SK-N-SH (cell line): ENCODE data around the gene PRG2. TPM values are rescaled to one million over a fixed set of nuclear protein-coding genes. Genes with fewer than 3 reads are reported as not detected.
A peak's percentile ranks its signal among the peaks of the same experiment; 100 is the strongest.

Experiments
- CTCF ChIA-PET: fragments of 300-600, 350-600 bp; formaldehyde crosslinking; extraction: SDS; loops from one replicate; lab custom pipeline; 2021; lab: Yijun Ruan, JAX
- POLR2A ChIA-PET: fragments of 350-600 bp; sonication (Branson Sonifier 250); formaldehyde crosslinking; extraction: SDS; loops from one replicate; lab custom pipeline; 2020; ENCODE audit warnings: antibody characterized with exemption, inconsistent platforms; lab: Yijun Ruan, JAX
- DNase-seq: peaks from one replicate; pipeline ENCODE4 v3.0.0; 2012
- H2AFZ ChIP-seq: fragments of 200-600 bp; sonication (generic); 2 replicates; pipeline ENCODE4 v1.8.1; 2016; ENCODE audit warnings: antibody characterized with exemption, mild to moderate bottlenecking, low read depth
- H3F3A ChIP-seq: fragments of 200-600 bp; sonication (generic); replicated peaks from 2 replicates; pipeline ENCODE3; 2016; ENCODE audit warnings: antibody characterized with exemption, mild to moderate bottlenecking; ENCODE audit not compliant: insufficient read depth
- H3K27ac ChIP-seq, 2 experiments: fragments of 200-500 bp in 1 of 2; fragments of 200-600 bp in 1 of 2; sonication (Bioruptor generic) in 1 of 2; sonication (generic), shearing (Covaris generic) in 1 of 2; 2 replicates each; pipeline versions ENCODE4 v1.5.1 to v1.6.1; 2014 to 2016; ENCODE audit warnings: low read depth in 2 of 2, inconsistent platforms in 1 of 2, low read length in 1 of 2, mild to moderate bottlenecking in 1 of 2, mixed read lengths in 1 of 2
- H3K27me3 ChIP-seq: fragments of 200-600 bp; sonication (generic), shearing (Covaris generic); 2 replicates; pipeline ENCODE4 v1.6.1; 2016; ENCODE audit warnings: mixed run types; ENCODE audit not compliant: insufficient read depth
- H3K36me3 ChIP-seq, 2 experiments: fragments of 200-500 bp in 1 of 2; fragments of 200-600 bp in 1 of 2; sonication (Bioruptor generic) in 1 of 2; sonication (generic) in 1 of 2; replicated peaks in 1 of 2; 2 replicates each; pipeline versions ENCODE3 to v1.5.1; 2014 to 2016; ENCODE audit warnings: low read length in 1 of 2, mild to moderate bottlenecking in 1 of 2; ENCODE audit not compliant: insufficient read depth in 2 of 2, control insufficient read depth in 1 of 2
- H3K4me1 ChIP-seq, 2 experiments: fragments of 200-500 bp in 1 of 2; fragments of 200-600 bp in 1 of 2; sonication (Bioruptor generic) in 1 of 2; sonication (generic), shearing (Covaris generic) in 1 of 2; 2 replicates each; pipeline versions ENCODE4 v1.5.1 to v1.6.1; 2014 to 2016; ENCODE audit warnings: low read depth in 1 of 2, low read length in 1 of 2, mixed run types in 1 of 2; ENCODE audit not compliant: insufficient read depth in 2 of 2, control insufficient read depth in 1 of 2
- H3K4me2 ChIP-seq: fragments of 200-600 bp; sonication (generic), shearing (Covaris generic); 2 replicates; pipeline ENCODE4 v1.6.1; 2017; ENCODE audit warnings: mixed run types
- H3K4me3 ChIP-seq, 2 experiments: fragments of 200-500 bp in 1 of 2; fragments of 200-600 bp in 1 of 2; sonication (Bioruptor generic) in 1 of 2; sonication (generic), shearing (Covaris generic) in 1 of 2; 2 replicates each; pipeline versions ENCODE4 v1.5.1 to v1.8.1; 2014 to 2016; ENCODE audit warnings: low read depth in 2 of 2, inconsistent platforms in 1 of 2, low read length in 1 of 2, mild to moderate bottlenecking in 1 of 2, mixed read lengths in 1 of 2, moderate library complexity in 1 of 2
- H3K79me2 ChIP-seq: fragments of 200-600 bp; sonication (generic); 2 replicates; pipeline ENCODE4 v1.8.1; 2017; ENCODE audit warnings: mild to moderate bottlenecking; ENCODE audit not compliant: insufficient read depth
- H3K9ac ChIP-seq: fragments of 200-600 bp; sonication (generic); 2 replicates; pipeline ENCODE4 v1.6.1; 2017; ENCODE audit warnings: mixed run types
- H3K9me2 ChIP-seq: fragments of 200-600 bp; sonication (generic); 2 replicates; pipeline ENCODE4 v1.6.1; 2017; ENCODE audit warnings: mixed run types
- H3K9me3 ChIP-seq: fragments of 200-600 bp; sonication (generic); 2 replicates; pipeline ENCODE4 v1.6.1; 2017; ENCODE audit warnings: mixed run types, mild to moderate bottlenecking, moderate library complexity
- H4K20me1 ChIP-seq: fragments of 200-600 bp; sonication (generic); 2 replicates; pipeline ENCODE4 v1.6.1; 2017; ENCODE audit warnings: mild to moderate bottlenecking, mixed run types; ENCODE audit not compliant: insufficient read depth
- GABPA ChIP-seq: IDR thresholded peaks from 2 replicates; pipeline ENCODE4 v1.4.0; 2012; ENCODE audit warnings: low read depth, mild to moderate bottlenecking
- GATA2 ChIP-seq: sonication (generic); formaldehyde crosslinking; IDR thresholded peaks from 2 replicates; pipeline ENCODE4 v1.5.0; 2020; ENCODE audit warnings: mild to moderate bottlenecking, missing genetic modification reagents
- JUND ChIP-seq: IDR thresholded peaks from 2 replicates; pipeline ENCODE4 v1.4.0; 2012
- MEF2A ChIP-seq: IDR thresholded peaks from 2 replicates; pipeline ENCODE4 v1.4.0; 2012; ENCODE audit warnings: low read depth, borderline replicate concordance
- MXI1 ChIP-seq: IDR thresholded peaks from 2 replicates; pipeline ENCODE4 v1.6.1; 2012; ENCODE audit warnings: mild to moderate bottlenecking, low read depth, low read length, improper control_type of control experiment
- NFIC ChIP-seq: IDR thresholded peaks from 2 replicates; pipeline ENCODE4 v1.4.0; 2012; ENCODE audit warnings: borderline replicate concordance
- PBX3 ChIP-seq: IDR thresholded peaks from 2 replicates; pipeline ENCODE4; 2012
- POLR2AphosphoS5 ChIP-seq: IDR thresholded peaks from 2 replicates; pipeline ENCODE4 v1.6.1; 2012; ENCODE audit warnings: low read depth, low read length
- RAD21 ChIP-seq: IDR thresholded peaks from 2 replicates; pipeline ENCODE4 v1.6.1; 2012; ENCODE audit warnings: mild to moderate bottlenecking, low read length
- RCOR1 ChIP-seq: fragments of 150-350 bp; IDR thresholded peaks from 2 replicates; pipeline ENCODE4 v1.6.1; 2017; ENCODE audit warnings: antibody characterized with exemption, low read length
- REST ChIP-seq: IDR thresholded peaks from 2 replicates; pipeline ENCODE4 v1.6.1; 2012; ENCODE audit warnings: mild to moderate bottlenecking, low read depth, low read length, moderate library complexity
- RFX5 ChIP-seq: IDR thresholded peaks from 2 replicates; pipeline ENCODE4 v1.6.1; 2012; ENCODE audit warnings: mild to moderate bottlenecking, improper control_type of control experiment, low read length
- TCF12 ChIP-seq: IDR thresholded peaks from 2 replicates; pipeline ENCODE4 v1.4.0; 2012
- YY1 ChIP-seq: IDR thresholded peaks from 2 replicates; pipeline ENCODE4 v1.4.0; 2012; ENCODE audit warnings: low read depth, mild to moderate bottlenecking
- WGBS: methylation state at CpG from one replicate; pipeline ENCODE4 v1.1.6; 2017; ENCODE audit warnings: low lambda C conversion rate; 5-methylcytosine and 5-hydroxymethylcytosine counted together
- polyA plus RNA-seq, 3 experiments: library from polyadenylated mRNA; depleted of rRNA; stranded (reverse); fragments of >200 nt; gene quantifications; 2 replicates each; pipeline ENCODE4 v1.2.3, GENCODE V29; 2012

Gene PRG2
- polyA plus RNA-seq, 1 of the 3 experiments (the other 2 are of a cell fraction) = not detected

GRCh38 chr11:57392066-57392762, 1.8 kb upstream of the PRG2 start:
- WGBS = 25% methylated on average over 8 of the region's 8 CpGs
- H3K79me2 ChIP-seq = no peaks in the 10 kb centered on the region

GRCh38 chr11:57391539-57391938, 1.1 kb upstream of the PRG2 start:
- H2AFZ ChIP-seq = no peak overlapping the region
- WGBS = 47% methylated on average over 2 of the region's 2 CpGs
- no peaks in the 10 kb centered on the region; a peak in 1 of 4 replicates for H3K4me1 ChIP-seq
- H3K36me3 ChIP-seq = no peaks in the 10 kb centered on the region
- POLR2A ChIA-PET = no interaction called here
- TF ChIP-seq MEF2A (no peak), POLR2AphosphoS5 (no peak), PBX3 (no peak), NFIC (no peak), GATA2 (CRISPR knock-in tag) (no peak), JUND (no peak), RCOR1 (no peak), MXI1 (no peak), REST (no peak), GABPA (no peak), TCF12 (no peak), RFX5 (no peak), YY1 (no peak), RAD21 (no peak)
- TF ChIP-seq, all 33 proteins: peak for 0
- Histone ChIP-seq H3K9ac (no peak overlapping the region), H3F3A (no peaks in the 10 kb centered on the region), H3K9me2 (no peaks in the 10 kb centered on the region), H3K27ac (no peak overlapping the region), H3K27me3 (peaks cover 6% of the 10 kb centered on the region; the same call in 1 of the 2 replicates), H3K79me2 (no peaks in the 10 kb centered on the region), H3K4me3 (no peak overlapping the region), H3K4me2 (no peak overlapping the region), H4K20me1 (no peaks in the 10 kb centered on the region), H3K9me3 (no peaks in the 10 kb centered on the region)
- CTCF ChIA-PET = interaction anchor here (1.0 to 1.3 kb wide), 3 partner anchors 65 to 67 kb away, joined by 3 to 5 read pairs (median 3); no protein-coding TSS in a partner anchor
- DNase-seq = no peak

More at GRCh38 chr11:57392066-57392762, 1.8 kb upstream of the PRG2 start:
- no peak overlapping the region for H3K4me3 ChIP-seq
- DNase-seq = no peak
- TF ChIP-seq GATA2 (CRISPR knock-in tag) = peak; percentile 32; the same call in 1 of the 2 replicates
- TF ChIP-seq PBX3 = no peak
- no peaks in the 10 kb centered on the region; a peak in 1 of 4 replicates for H3K4me1 ChIP-seq
- POLR2A ChIA-PET = no interaction called here
- H3K27me3 ChIP-seq = peaks cover 6% of the 10 kb centered on the region; the same call in 1 of the 2 replicates
- no peak overlapping the region for H2AFZ ChIP-seq
- H3K9me3 ChIP-seq = no peaks in the 10 kb centered on the region
- no peaks in the 10 kb centered on the region for H4K20me1 ChIP-seq
- CTCF ChIA-PET = interaction anchor here (1.0 to 1.3 kb wide), 3 partner anchors 65 to 101 kb away, joined by 3 read pairs; no protein-coding TSS in a partner anchor
- H3K27ac ChIP-seq = no peak overlapping the region
- no peak overlapping the region for H3K9ac ChIP-seq
- H3F3A ChIP-seq = no peaks in the 10 kb centered on the region
- H3K36me3 ChIP-seq = no peaks in the 10 kb centered on the region
- H3K9me2 ChIP-seq = no peaks in the 10 kb centered on the region
- H3K4me2 ChIP-seq = no peak overlapping the region
